Measurements from ENCODE around the gene SERPINI1. TPM values are rescaled to one million over a fixed set of nuclear protein-coding genes. Genes with fewer than 3 reads are reported as not detected.

Gene SERPINI1
- total RNA-seq, 4 donors from 2014 or later: 0.79 to 1.5 TPM; not detected in 2

DNA sequence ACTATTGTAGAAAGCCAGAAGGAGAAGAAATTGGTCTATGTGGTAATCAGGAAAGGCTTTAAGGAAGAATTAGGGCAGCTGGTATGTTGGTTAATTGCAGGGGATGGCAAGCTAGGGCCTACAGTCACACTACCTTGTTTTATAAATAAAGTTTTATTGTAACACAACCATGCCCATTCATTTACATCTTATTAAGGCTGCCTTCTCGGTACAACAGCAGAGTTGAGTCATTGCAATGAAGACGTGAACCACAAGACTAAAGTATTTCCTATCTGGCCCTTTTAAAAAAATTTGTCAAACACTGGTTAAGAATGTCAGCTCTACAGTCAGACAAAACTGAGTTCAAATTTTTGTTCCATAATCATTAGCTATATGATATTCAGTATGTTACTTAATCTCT lies 8.3 kb downstream of the SERPINI1 start:
- H3K4me3 ChIP-seq: no peak overlapping the region
- H3K27me3 ChIP-seq: no peaks in the 10 kb centered on the region
- no peak overlapping the region for H3K27ac ChIP-seq
- no peaks in the 10 kb centered on the region for H3K9me3 ChIP-seq
- intact Hi-C loops (cut with DNase I; ENCODE audit: low total_unique reads): no loop called here
- TF ChIP-seq EP300 (IDR thresholded peaks at IDR 0.05; ENCODE audit: low read depth) (no peak), POLR2A (IDR thresholded peaks at IDR 0.05) (no peak), POLR2AphosphoS5 (IDR thresholded peaks at IDR 0.05) (no peak)
- TF ChIP-seq, protein P1, sequence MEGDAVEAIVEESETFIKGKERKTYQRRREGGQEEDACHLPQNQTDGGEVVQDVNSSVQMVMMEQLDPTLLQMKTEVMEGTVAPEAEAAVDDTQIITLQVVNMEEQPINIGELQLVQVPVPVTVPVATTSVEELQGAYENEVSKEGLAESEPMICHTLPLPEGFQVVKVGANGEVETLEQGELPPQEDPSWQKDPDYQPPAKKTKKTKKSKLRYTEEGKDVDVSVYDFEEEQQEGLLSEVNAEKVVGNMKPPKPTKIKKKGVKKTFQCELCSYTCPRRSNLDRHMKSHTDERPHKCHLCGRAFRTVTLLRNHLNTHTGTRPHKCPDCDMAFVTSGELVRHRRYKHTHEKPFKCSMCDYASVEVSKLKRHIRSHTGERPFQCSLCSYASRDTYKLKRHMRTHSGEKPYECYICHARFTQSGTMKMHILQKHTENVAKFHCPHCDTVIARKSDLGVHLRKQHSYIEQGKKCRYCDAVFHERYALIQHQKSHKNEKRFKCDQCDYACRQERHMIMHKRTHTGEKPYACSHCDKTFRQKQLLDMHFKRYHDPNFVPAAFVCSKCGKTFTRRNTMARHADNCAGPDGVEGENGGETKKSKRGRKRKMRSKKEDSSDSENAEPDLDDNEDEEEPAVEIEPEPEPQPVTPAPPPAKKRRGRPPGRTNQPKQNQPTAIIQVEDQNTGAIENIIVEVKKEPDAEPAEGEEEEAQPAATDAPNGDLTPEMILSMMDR (IDR thresholded peaks at IDR 0.05): no peak
- WGBS, 2 donors (ENCODE audit: low coverage in 1 of 2): 76 to 83% methylated on average over 2 of the region's 2 CpGs
- H3K4me1 ChIP-seq: peaks cover 0 to 5% (median 0%) of the 10 kb centered on the region in 4 donors
- H3K36me3 ChIP-seq: no peaks in the 10 kb centered on the region
- no peak for DNase-seq
- in situ Hi-C loops (cut with MboI; ENCODE audit: low pct_ligation_motif_present in 1 of 4, low pct_unique_long_range_greater_than_20kb in 1 of 4, low sequenced_read_pairs in 3 of 4): no loop called here

DNA sequence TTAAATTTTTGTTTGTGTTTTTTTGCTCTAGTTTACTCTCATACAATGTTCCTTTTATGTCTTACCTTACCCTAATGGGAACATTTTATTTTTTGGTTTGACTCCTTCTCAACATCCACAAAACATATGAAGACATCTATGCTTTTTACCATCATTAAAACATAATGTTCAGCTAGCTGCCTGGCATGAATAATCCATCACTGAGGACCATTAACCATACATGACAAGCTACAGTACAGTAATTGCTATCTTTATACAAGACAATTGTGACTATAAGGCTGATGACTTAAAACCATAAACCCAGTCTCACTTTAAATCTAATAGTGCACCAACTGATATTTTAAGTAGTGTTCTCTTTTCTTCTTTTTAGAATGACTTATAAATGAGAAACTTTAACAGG lies 13.7 kb downstream of the SERPINI1 start:
- intact Hi-C loops (cut with DNase I; ENCODE audit: low total_unique reads): no loop called here
- Histone ChIP-seq H3K27me3 (no peaks in the 10 kb centered on the region), H3K4me1 (peaks cover 0 to 5% (median 0%) of the 10 kb centered on the region in 4 donors), H3K9me3 (no peaks in the 10 kb centered on the region), H3K4me3 (no peak overlapping the region), H3K27ac (no peak overlapping the region), H3K36me3 (no peaks in the 10 kb centered on the region)
- TF ChIP-seq EP300 (IDR thresholded peaks at IDR 0.05; ENCODE audit: low read depth) (no peak), POLR2A (IDR thresholded peaks at IDR 0.05) (no peak), POLR2AphosphoS5 (IDR thresholded peaks at IDR 0.05) (no peak)
- TF ChIP-seq, protein P1 (IDR thresholded peaks at IDR 0.05): no peak
- no peak for DNase-seq
- in situ Hi-C loops (cut with MboI; ENCODE audit: low pct_ligation_motif_present in 1 of 4, low pct_unique_long_range_greater_than_20kb in 1 of 4, low sequenced_read_pairs in 3 of 4): no loop called here

DNA sequence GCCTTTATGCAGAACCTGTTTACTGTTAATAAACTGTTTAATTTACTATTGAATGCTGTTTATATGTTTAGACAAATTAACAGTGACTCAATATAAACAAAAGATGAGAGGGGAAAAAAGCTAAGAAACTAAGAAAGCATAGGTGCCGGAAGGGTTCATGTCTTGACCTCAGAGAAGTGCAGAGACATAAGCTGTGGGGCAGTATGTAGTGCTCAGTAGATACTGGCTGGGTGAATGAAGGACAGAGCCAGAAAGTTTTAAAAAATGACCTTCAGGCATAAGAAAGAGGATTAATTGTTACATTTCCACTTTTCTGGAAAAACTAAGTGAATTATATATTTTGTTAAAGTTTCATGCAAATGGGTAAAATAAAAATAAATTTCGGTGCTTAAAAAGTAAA lies 14.2 kb downstream of the SERPINI1 start:
- DNase-seq: no peak
- 89 to 93% methylated on average over 2 of the region's 2 CpGs for WGBS, 2 donors (ENCODE audit: low coverage in 1 of 2)

DNA sequence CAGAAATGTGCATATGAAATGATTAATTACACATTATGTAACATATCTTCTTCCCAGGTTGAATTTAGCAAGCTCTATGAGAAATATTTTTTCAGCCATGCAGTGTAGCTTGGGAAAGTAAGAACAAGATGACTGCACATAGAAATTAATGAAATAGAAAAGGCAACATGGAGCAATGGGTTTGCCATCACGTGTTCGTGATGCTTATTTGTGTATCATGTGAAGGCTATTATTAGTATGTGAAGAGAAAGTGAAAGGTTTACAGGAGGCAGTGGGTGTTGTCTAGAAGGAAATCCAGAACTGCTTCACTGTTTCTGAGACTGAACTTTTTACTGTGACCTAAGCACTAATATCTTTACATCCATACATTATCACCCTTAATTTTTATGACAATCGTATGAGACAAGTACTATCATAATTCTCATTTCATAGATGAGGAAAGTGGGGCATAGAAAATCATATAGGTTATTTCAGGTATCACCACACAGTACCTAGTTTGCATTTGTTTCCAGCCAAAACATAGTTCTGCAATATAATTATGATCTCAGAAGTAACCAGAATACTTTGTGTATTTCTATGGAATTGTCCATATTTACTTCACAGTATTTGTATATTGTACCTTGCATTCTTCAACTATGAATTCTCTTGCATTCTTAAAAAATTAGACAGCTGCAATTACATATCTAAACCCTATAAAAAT lies 14.9 kb downstream of the SERPINI1 start:
- in situ Hi-C loops (cut with MboI; ENCODE audit: low pct_ligation_motif_present in 1 of 4, low pct_unique_long_range_greater_than_20kb in 1 of 4, low sequenced_read_pairs in 3 of 4) (no loop called here), intact Hi-C loops (cut with DNase I; ENCODE audit: low total_unique reads) (no loop called here)
- WGBS, 2 donors (ENCODE audit: low coverage in 1 of 2): 28 to 43% methylated on average over 3 of the region's 3 CpGs
- H3K27me3 ChIP-seq: no peaks in the 10 kb centered on the region
- no peak for DNase-seq
- H3K9me3 ChIP-seq: no peaks in the 10 kb centered on the region
- no peak for TF ChIP-seq POLR2AphosphoS5 (IDR thresholded peaks at IDR 0.05)
- TF ChIP-seq POLR2A (IDR thresholded peaks at IDR 0.05): no peak
- TF ChIP-seq EP300 (IDR thresholded peaks at IDR 0.05; ENCODE audit: low read depth): no peak
- TF ChIP-seq, protein P1 (IDR thresholded peaks at IDR 0.05): no peak
- H3K36me3 ChIP-seq: no peaks in the 10 kb centered on the region
- no peak overlapping the region for H3K27ac ChIP-seq
- no peak overlapping the region for H3K4me3 ChIP-seq
- peaks cover 0 to 5% (median 0%) of the 10 kb centered on the region in 4 donors for H3K4me1 ChIP-seq

More for the DNA sequence above, 14.2 kb downstream of the SERPINI1 start:
- intact Hi-C loops (cut with DNase I; ENCODE audit: low total_unique reads): no loop called here
- Histone ChIP-seq H3K4me3 (no peak overlapping the region), H3K4me1 (peaks cover 0 to 5% (median 0%) of the 10 kb centered on the region in 4 donors), H3K9me3 (no peaks in the 10 kb centered on the region), H3K27me3 (no peaks in the 10 kb centered on the region), H3K36me3 (no peaks in the 10 kb centered on the region), H3K27ac (no peak overlapping the region)
- TF ChIP-seq POLR2AphosphoS5 (IDR thresholded peaks at IDR 0.05) (no peak), EP300 (IDR thresholded peaks at IDR 0.05; ENCODE audit: low read depth) (no peak), POLR2A (IDR thresholded peaks at IDR 0.05) (no peak)
- TF ChIP-seq, protein P1 (IDR thresholded peaks at IDR 0.05): no peak
- in situ Hi-C loops (cut with MboI; ENCODE audit: low pct_ligation_motif_present in 1 of 4, low pct_unique_long_range_greater_than_20kb in 1 of 4, low sequenced_read_pairs in 3 of 4): no loop called here
